ENCODE results near the gene EXOC6B.

DNA sequence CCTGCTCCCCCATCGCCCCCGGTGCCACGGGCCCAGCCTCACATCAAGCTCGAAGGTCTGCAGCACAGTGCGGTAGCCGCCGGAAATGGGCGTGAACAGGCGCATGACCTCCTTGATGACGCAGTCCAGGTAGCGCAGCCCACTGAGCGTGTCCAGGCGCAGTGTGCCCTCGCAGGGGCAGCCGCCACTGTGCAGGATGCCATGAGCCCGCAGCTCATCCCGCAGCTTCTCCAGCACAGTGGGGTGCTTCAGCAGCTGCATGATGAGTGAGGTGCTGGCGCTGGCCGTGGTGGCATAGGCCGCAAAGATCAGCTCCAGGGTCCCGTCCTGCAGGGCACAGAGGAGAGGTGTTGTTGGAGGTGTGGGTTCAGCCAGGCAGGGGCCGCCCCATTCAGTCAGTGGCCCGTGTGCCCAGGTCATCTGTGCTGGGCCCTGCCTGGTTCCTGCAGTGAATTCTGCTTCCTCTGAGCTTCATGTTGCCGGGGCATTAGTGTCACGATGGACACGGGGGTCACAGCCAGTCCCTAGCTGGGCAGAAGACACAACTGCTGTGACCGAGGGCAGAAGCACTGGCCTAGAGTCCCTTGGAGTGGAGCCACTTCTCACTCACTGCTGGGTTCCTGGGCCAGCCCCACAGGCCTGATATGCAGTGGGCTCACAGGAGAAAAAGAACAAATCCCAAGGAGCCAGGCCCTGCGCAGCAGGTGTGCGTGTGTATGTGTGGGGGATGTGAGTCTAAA is 692.7 kb downstream of the EXOC6B start:
- TF ChIP-seq, protein P1, sequence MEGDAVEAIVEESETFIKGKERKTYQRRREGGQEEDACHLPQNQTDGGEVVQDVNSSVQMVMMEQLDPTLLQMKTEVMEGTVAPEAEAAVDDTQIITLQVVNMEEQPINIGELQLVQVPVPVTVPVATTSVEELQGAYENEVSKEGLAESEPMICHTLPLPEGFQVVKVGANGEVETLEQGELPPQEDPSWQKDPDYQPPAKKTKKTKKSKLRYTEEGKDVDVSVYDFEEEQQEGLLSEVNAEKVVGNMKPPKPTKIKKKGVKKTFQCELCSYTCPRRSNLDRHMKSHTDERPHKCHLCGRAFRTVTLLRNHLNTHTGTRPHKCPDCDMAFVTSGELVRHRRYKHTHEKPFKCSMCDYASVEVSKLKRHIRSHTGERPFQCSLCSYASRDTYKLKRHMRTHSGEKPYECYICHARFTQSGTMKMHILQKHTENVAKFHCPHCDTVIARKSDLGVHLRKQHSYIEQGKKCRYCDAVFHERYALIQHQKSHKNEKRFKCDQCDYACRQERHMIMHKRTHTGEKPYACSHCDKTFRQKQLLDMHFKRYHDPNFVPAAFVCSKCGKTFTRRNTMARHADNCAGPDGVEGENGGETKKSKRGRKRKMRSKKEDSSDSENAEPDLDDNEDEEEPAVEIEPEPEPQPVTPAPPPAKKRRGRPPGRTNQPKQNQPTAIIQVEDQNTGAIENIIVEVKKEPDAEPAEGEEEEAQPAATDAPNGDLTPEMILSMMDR (conservative IDR thresholded peaks at IDR 0.05) = no peak
- TF ChIP-seq EZH2 (IDR thresholded peaks at IDR 0.05; ENCODE audit: low read depth) = no peak
